ENCODE results near the gene LRRC32. TPM values are rescaled to one million over a fixed set of nuclear protein-coding genes. Genes with fewer than 3 reads are reported as not detected.

LRRC32 gene
- total and polyA plus RNA-seq, 12 donors, result 20.9 to 389 (median 92.6) TPM

DNA sequence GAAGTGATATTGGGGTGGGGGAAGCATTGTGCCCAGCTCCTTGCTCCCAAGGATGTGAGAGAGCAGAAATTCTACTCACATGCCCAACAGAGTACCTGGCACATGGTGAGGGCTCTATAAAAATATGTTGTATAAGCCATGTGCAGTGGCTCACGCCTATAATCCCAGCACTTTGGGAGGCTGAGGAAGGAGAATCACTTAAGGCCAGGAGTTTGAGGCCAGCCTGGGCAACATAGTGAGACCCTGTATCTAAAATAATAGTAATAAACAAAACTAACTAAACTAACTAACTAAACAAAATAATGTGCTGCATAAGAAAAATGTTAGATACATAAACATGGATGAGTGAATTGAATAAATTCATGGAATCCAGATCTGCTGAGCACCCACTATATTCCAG, 33.2 kb upstream of the LRRC32 start:
- WGBS, 4 donors, result 93 to 100% (median 95%) methylated on average over 1 of the region's 1 CpG
- Histone ChIP-seq H3K36me3 (replicated peaks in 1 of 2) (no peaks in the 10 kb centered on the region), H3K27me3 (no peaks in the 10 kb centered on the region), H3K9me3 (replicated peaks in 1 of 3) (no peaks in the 10 kb centered on the region), H3K4me3 (no peak overlapping the region), H3K27ac (no peak overlapping the region), H3K4me1 (replicated peaks in 1 of 2) (peaks cover 20 to 23% of the 10 kb centered on the region in 2 donors)
- intact Hi-C loops (cut with DNase I), result no loop called here
- TF ChIP-seq, protein P1, sequence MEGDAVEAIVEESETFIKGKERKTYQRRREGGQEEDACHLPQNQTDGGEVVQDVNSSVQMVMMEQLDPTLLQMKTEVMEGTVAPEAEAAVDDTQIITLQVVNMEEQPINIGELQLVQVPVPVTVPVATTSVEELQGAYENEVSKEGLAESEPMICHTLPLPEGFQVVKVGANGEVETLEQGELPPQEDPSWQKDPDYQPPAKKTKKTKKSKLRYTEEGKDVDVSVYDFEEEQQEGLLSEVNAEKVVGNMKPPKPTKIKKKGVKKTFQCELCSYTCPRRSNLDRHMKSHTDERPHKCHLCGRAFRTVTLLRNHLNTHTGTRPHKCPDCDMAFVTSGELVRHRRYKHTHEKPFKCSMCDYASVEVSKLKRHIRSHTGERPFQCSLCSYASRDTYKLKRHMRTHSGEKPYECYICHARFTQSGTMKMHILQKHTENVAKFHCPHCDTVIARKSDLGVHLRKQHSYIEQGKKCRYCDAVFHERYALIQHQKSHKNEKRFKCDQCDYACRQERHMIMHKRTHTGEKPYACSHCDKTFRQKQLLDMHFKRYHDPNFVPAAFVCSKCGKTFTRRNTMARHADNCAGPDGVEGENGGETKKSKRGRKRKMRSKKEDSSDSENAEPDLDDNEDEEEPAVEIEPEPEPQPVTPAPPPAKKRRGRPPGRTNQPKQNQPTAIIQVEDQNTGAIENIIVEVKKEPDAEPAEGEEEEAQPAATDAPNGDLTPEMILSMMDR (IDR thresholded peaks at IDR 0.05), result no peak
- no peak for DNase-seq

DNA sequence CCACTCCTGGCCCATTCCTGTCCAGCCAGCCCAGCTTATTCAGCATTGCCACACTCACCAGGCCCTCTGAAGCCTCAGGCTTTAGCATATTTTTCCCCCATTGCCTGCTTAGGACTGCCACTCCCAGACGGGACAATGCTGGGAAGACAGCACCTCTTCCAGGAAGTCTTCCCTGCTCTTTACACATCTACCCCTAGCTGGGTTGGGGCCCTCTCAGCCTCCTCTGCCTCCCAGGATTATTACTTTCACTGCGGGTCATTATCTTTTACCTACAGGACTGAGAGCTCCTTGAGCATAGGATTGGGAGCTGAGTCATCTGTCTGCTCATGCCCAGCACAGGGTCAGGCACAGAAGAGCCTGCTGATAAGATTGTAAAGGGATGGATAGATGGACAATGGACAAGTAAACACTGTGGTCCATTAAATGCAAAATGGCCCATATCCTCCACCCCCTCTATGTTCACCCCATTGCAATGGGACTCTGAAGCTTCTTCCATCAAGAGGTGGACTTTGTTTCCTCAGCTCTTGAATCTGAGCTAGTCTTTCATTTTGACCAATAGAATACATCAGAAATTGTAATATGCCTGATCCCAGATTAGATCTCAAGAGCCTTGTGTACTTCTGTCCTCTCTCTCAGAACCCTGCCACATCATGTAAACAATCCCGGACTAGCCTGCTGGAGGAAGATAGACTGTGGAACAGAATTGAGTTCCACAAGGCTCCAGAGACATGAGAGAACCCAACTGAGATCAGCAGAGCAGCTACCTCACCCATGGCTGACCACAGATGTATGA, 32.0 kb upstream of the LRRC32 start:
- DNase-seq, result no peak
- intact Hi-C loops (cut with DNase I), result no loop called here
- TF ChIP-seq, protein P1 (IDR thresholded peaks at IDR 0.05), result no peak
- TF ChIP-seq POLR2A (IDR thresholded peaks at IDR 0.05), result no peak
- Histone ChIP-seq H3K4me3 (no peak overlapping the region), H3K9me3 (replicated peaks in 1 of 3) (no peaks in the 10 kb centered on the region), H3K36me3 (replicated peaks in 1 of 2) (no peaks in the 10 kb centered on the region), H3K27ac (peak overlapping the region in 3 of 5 donors; percentile 67 to 93 (median 88)), H3K4me1 (replicated peaks in 1 of 2) (peaks cover 20 to 23% of the 10 kb centered on the region in 2 donors), H3K27me3 (no peaks in the 10 kb centered on the region)
- WGBS, 4 donors, result 72 to 87% (median 75%) methylated on average over 3 of the region's 3 CpGs

DNA sequence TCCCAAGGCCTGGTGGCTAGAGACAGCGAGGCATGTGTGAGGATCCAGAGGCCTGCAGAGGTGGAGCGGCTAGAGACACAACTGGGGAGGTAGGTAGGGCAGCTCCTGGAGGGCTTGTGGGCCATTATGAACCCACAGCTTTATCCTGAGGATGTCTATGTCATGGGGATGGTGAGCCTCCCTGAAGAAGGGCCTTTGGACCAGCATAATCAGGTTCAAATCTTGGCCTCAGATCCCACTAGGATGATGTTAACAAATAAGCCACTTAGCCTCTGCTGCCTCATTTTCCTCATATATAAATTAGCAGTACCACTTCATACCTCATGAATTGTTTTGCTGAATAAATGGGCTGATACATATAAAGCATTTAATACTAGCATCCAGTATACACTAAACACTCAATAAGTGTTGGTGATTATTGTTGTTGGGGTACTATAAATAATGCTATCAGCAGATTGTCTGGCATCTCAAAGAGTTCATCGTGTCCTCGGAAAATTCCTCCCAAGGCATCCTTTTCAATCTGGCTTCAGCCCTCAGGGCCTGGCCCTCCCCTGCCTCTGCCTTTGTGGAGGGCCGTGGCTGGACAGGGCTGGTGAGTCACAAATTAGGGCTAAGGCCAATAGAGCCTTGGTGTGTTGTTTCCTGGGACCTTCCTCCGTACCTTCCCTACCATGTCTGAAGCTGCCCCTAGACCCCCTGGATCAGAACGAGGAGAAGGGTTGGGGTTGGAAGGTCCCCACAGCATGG, 30.9 kb upstream of the LRRC32 start:
- Histone ChIP-seq H3K9me3 (replicated peaks in 1 of 3) (no peaks in the 10 kb centered on the region), H3K27me3 (no peaks in the 10 kb centered on the region), H3K4me1 (replicated peaks in 1 of 2) (peaks cover 20 to 23% of the 10 kb centered on the region in 2 donors), H3K36me3 (replicated peaks in 1 of 2) (no peaks in the 10 kb centered on the region), H3K4me3 (no peak overlapping the region), H3K27ac (peak overlapping the region; percentile 9 to 93 (median 67))
- intact Hi-C loops (cut with DNase I), result no loop called here
- 58 to 78% (median 63%) methylated on average over 6 to 7 of the region's 7 CpGs for WGBS, 4 donors
- no peak for TF ChIP-seq POLR2A (IDR thresholded peaks at IDR 0.05)
- TF ChIP-seq, protein P1 (IDR thresholded peaks at IDR 0.05), result no peak
- peak; percentile 46 to 80 (median 73) for DNase-seq

All from adrenal gland (tissue), 12 donors.